CD4-positive, alpha-beta T cell treated with Interleukin-15 for 4 hours (primary cell): ENCODE measurements around the gene KBTBD12.

Experiments used
- DNase-seq: peaks from one replicate; pipeline ENCODE4 v3.0.0-alpha.2; 2020; ENCODE audit warnings: low spot score

The KBTBD12 gene

DNA sequence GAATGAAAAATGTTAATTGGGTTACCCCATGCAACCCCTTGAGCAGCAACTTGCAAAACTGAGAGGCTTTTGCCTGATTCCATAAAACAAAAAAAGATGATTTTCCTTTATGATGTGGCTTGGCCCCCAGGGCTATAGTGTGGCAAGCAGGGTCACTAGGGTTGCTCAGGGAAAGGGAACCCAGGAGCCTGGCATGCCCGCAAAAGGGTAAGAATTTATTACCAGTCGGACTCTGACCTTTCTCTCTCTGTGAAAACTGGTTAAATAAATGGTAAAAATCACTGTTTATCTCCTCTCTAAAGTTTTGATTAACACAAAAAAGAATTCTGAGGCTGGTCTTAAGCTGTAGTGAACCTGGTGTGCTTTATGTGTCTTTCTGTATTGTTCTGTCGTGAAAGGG, 99.5 kb downstream of the KBTBD12 start:
- no peak for DNase-seq

- DNase-seq, result no peak
Observed at GRCh38 chr3:128016502-128016901, 101.5 kb downstream of the KBTBD12 start.

DNA sequence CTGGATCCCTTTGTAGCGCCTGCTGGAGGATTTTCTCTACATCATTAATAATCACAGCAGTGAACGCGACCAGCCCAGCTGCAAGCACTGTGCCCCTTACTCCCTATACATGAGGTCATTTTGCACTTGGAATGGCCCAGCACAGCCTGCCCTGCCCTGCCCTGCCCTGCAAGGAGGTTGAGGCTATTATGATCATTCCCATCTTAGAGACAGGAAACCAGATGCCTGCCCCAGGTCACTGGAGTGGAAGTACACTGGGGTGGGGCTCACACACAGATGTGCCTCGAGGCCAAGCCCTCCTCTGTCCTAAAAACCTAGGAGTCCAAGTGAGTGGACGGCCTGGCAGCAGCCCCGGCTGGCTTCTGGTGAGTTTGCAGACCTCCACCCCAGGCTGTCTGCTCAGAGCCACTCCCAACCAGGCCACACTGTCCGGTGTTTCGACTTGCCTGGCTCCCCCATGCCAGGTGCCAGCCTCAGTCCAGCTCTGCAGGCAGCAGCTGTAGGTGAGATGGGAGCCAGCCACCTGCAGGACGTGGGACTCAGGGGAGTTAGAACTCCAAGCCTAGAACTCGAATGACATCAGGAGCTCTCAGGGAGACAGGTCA, 106.8 kb downstream of the KBTBD12 start:
- DNase-seq, result no peak

DNA sequence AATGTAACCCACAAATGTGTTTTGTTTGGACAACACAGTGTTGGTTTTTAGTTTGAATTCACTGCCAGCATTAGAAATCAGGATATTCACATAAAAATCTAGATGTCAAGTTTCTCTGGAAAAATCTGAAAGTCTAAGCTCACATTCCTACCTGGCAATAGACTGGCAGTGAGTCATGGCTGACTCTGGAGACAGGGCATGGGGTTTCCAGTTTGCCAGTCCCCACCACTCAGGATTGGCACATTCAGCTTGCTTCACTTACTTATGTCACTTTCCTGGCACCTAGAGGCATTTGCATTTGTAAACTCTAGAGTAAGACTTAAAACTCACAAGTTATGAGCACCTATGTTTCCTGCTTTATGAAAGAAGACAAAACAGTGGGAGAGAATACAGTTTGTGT, 118.1 kb downstream of the KBTBD12 start:
- DNase-seq, result no peak

GRCh38 chr3:128036119-128036518, 121.1 kb downstream of the KBTBD12 start:
- no peak for DNase-seq
